Esophagus (tissue), 2 donors: Measurements from ENCODE around the gene CPLX3. TPM values are rescaled to one million over a fixed set of nuclear protein-coding genes. Genes with fewer than 3 reads are reported as not detected.

Experiments used
- H3K27ac ChIP-seq, 2 donors: one replicate each; pipeline ENCODE4 v1.5.1; 2013; ENCODE audit warnings: low read depth in 2 of 2, mild to moderate bottlenecking in 2 of 2, inconsistent platforms in 1 of 2, low read length in 1 of 2, moderate library complexity in 1 of 2
- H3K27me3 ChIP-seq, 2 donors: one replicate each; pipeline ENCODE4 v1.6.1; 2013; ENCODE audit warnings: low read length in 2 of 2, control low read depth in 1 of 2, mild to moderate bottlenecking in 1 of 2; ENCODE audit not compliant: insufficient read depth in 2 of 2, control insufficient read depth in 1 of 2
- H3K36me3 ChIP-seq, 2 donors: one replicate each; pipeline ENCODE4 v1.6.1; 2013; ENCODE audit warnings: low read length in 1 of 2; ENCODE audit not compliant: control insufficient read depth in 2 of 2, insufficient read depth in 2 of 2
- H3K4me1 ChIP-seq, 2 donors: one replicate each; pipeline ENCODE4 v1.6.1; 2013; ENCODE audit warnings: low read length in 1 of 2; ENCODE audit not compliant: control insufficient read depth in 2 of 2, insufficient read depth in 2 of 2
- H3K4me3 ChIP-seq, 2 donors: one replicate each; pipeline ENCODE4 v1.5.1; 2013; ENCODE audit warnings: low read length in 2 of 2, mild to moderate bottlenecking in 2 of 2, low read depth in 1 of 2, moderate library complexity in 1 of 2
- H3K9me3 ChIP-seq, 2 donors: one replicate each; pipeline ENCODE4 v1.6.1; 2013; ENCODE audit warnings: mild to moderate bottlenecking in 2 of 2, low read depth in 1 of 2, low read length in 1 of 2, moderate library complexity in 1 of 2; ENCODE audit not compliant: control insufficient read depth in 2 of 2, insufficient read depth in 1 of 2
- WGBS, 2 donors: extraction: QIAGEN DNeasy Blood & Tissue Kit; methylation state at CpG; one replicate each; pipeline ENCODE4 v1.1.7; 2013; 5-methylcytosine and 5-hydroxymethylcytosine counted together
- polyA plus RNA-seq, 2 donors: library from polyadenylated mRNA; stranded (reverse); fragments of 200-250 nt; gene quantifications; one replicate each; pipeline ENCODE4 v1.2.3, GENCODE V29; 2013
- donor health status: healthy with polysubstance abuse.
- donor health status: Bipolar disorder and iron deficiency.

Gene CPLX3
- polyA plus RNA-seq, 2 donors, result 0.48 to 1.2 TPM

DNA sequence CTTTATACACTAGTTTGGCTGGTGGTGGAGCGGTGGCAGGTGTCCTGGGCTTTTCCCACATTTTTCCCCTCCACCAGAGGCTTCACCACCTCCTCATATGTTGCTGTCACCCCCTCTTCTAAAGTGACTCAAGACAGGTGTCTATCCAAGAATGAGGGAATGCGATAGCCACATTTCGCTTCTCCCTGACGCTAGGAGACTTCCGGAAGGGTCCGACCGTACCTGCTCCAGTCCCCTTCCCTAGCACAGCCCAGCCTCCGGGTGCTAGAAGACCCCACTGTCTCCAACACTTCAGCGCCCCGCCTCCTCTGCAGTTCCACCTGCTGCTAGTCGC, 46.2 kb downstream of the CPLX3 start:
- WGBS, 2 donors, result 0 to 1% methylated on average over 11 of the region's 11 CpGs
- peak overlapping the region; percentile 90 to 97 for H3K27ac ChIP-seq
- no peaks in the 10 kb centered on the region for H3K36me3 ChIP-seq
- H3K9me3 ChIP-seq, result no peaks in the 10 kb centered on the region
- H3K4me1 ChIP-seq, result peaks cover 4 to 9% of the 10 kb centered on the region in 2 donors
- H3K27me3 ChIP-seq, result no peaks in the 10 kb centered on the region
- peak overlapping the region; percentile 74 to 82 for H3K4me3 ChIP-seq

DNA sequence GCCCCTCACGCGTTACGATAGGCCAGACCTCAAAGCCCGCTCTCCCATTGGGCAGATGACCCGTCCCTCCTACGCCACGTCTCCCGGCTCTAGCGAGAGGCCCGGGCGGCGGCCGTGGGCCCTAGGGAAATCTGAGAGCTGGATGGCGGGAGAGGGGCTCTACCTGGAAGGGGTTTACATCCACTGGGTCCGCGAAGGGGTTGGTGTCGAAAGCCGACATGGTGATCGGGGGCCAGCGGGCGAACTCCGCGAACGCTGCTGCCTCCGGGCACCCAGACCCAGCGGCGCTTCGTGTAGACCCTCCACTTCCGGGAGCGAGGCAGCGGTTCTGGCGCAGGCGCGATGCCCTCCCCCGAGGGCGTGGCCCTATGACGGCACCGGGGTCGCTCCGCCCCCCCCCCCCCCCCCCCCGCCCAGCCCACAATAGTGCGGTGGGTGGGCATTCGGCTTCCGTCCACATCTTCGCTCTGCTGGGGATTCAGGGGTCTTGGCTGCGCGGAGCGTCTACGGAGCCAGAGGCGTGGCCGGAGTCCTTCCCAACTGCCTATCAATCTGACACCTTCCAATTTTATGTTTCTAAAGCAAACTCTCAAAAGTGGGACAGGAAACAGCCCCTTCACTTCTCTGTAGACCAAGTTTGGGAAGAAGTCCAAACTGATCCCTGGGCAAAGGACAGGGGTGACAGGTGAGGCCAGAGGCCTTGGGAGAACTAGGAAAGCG, 46.8 kb downstream of the CPLX3 start, which contains the start of gene SCAMP2:
Gene SCAMP2, minus strand, starts transcription at position 330 of the 720 bp plus-strand sequence. Its CDS starts 110 bp downstream, at position 220.
- peaks cover 4% of the 10 kb centered on the region in 2 donors for H3K4me1 ChIP-seq
- 1% methylated on average over 35 to 51 of the region's 52 CpGs for WGBS, 2 donors
- no peaks in the 10 kb centered on the region for H3K36me3 ChIP-seq
- H3K27ac ChIP-seq, result peak within 1 kb of the TSS; percentile 90 to 97
- no peaks in the 10 kb centered on the region for H3K27me3 ChIP-seq
- H3K9me3 ChIP-seq, result no peaks in the 10 kb centered on the region
- peak within 1 kb of the TSS; percentile 74 to 82 for H3K4me3 ChIP-seq

DNA sequence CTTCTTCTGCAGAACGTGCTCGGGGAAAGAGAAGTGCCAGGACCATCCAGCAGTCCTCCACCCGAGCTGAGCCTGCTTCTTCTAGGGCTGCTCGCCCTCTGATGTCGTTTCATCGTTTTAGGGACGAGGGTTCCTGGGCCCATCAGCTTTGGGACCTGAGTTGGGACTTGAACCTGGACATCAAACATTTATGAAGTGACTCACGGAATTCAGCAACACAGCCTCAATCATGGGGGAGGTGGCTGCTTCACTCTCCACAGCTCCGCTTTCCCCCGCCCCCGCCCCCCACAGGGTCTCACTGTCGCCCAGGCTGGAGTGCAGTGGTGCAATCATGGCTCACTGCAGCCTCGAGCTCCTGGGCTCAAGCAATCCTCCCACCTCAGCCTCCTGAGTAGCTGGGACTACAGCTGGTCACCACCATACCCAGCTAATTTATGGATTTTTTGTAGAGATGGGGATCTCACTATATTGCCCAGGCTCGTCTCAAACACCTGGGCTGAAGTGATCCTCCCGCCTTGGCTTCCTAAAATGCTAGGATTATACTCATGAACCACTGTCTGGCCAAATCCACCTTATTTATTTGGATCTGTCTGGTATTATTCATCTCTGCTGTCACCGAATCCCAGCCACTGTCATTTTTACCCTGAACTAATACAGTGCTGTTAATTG, 47.5 kb downstream of the CPLX3 start:
- H3K4me3 ChIP-seq, result peak overlapping the region; percentile 74 to 82
- 29 to 41% methylated on average over 14 to 16 of the region's 16 CpGs for WGBS, 2 donors

DNA sequence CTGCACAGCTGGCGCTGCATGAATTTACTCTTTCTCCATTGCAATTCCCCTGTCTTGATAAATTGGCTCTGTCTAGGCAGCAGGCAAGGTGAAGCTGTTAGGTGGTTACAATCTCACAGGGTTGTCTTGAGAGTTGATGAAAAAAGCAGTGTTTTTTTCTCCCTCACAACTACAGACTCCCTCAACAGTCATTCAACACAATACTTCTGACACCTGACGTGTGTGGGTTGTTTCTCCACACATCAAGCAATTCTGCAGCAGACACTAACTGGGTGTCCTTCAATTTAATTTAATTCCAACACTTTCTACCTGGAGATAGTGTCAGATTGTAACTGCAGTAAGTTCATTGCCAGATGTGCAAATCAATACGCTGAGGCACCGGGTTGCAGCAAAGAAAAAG, 51.8 kb downstream of the CPLX3 start:
- no peak overlapping the region for H3K27ac ChIP-seq
- H3K4me1 ChIP-seq, result no peaks in the 10 kb centered on the region
- H3K4me3 ChIP-seq, result no peak overlapping the region
- no peaks in the 10 kb centered on the region for H3K36me3 ChIP-seq
- H3K27me3 ChIP-seq, result no peaks in the 10 kb centered on the region
- peaks cover 0 to 4% of the 10 kb centered on the region in 2 donors for H3K9me3 ChIP-seq
- WGBS, 2 donors, result 84 to 89% methylated on average over 4 of the region's 4 CpGs

More for the DNA sequence above, 47.5 kb downstream of the CPLX3 start:
- peaks cover 4% of the 10 kb centered on the region in 2 donors for H3K4me1 ChIP-seq
- no peaks in the 10 kb centered on the region for H3K9me3 ChIP-seq
- H3K27me3 ChIP-seq, result no peaks in the 10 kb centered on the region
- H3K27ac ChIP-seq, result peak overlapping the region; percentile 90 to 97
- H3K36me3 ChIP-seq, result no peaks in the 10 kb centered on the region

Other genes with a start within 250 kb of the CPLX3 start
- 10 to 100 TPM; 50.7 to 78.7 TPM for gene CLK3, start 210.8 kb upstream of the CPLX3 start, polyA plus RNA-seq
- 10 to 100 TPM; 12.2 to 14.5 TPM for gene EDC3, start 130.6 kb upstream of the CPLX3 start, polyA plus RNA-seq
- gene CYP1A1, start 101.1 kb upstream of the CPLX3 start, polyA plus RNA-seq, result 1 to 10 TPM in 1 of 2 donors, under 1 TPM in 1; 0.08 to 1.9 TPM
- gene CYP1A2, start 77.8 kb upstream of the CPLX3 start, polyA plus RNA-seq, result under 1 TPM in 1 of 2 donors, not detected in 1; 0.06 TPM
- gene CSK, start 44.5 kb upstream of the CPLX3 start, polyA plus RNA-seq, result 10 to 100 TPM; 79.2 to 96.8 TPM
- gene LMAN1L, start 13.8 kb upstream of the CPLX3 start, polyA plus RNA-seq, result under 1 TPM; 0.27 to 0.61 TPM
- 100 to 1,000 TPM in 1 of 2 donors, 10 to 100 TPM in 1; 68.8 to 143 TPM for gene ULK3, start 16.5 kb downstream of the CPLX3 start, polyA plus RNA-seq
- gene SCAMP2, start 46.7 kb downstream of the CPLX3 start, polyA plus RNA-seq, result 10 to 100 TPM; 58.9 to 62.3 TPM
- 10 to 100 TPM; 26.5 to 27.4 TPM for gene MPI, start 63.4 kb downstream of the CPLX3 start, polyA plus RNA-seq
- 10 to 100 TPM; 46.4 to 53.0 TPM for gene FAM219B, start 80.2 kb downstream of the CPLX3 start, polyA plus RNA-seq
- 100 to 1,000 TPM; 196 to 331 TPM for gene COX5A, start 111.4 kb downstream of the CPLX3 start, polyA plus RNA-seq
- 1 to 10 TPM; 2.8 to 7.4 TPM for gene RPP25, start 130.1 kb downstream of the CPLX3 start, polyA plus RNA-seq
- under 1 TPM; 0.24 to 0.41 TPM for gene SCAMP5, start 168.9 kb downstream of the CPLX3 start, polyA plus RNA-seq
- gene PPCDC, start 197.0 kb downstream of the CPLX3 start, polyA plus RNA-seq, result 10 to 100 TPM; 19.1 to 25.9 TPM